Astrocyte (in vitro differentiated cells and primary cell): ENCODE measurements around the gene ODF4.

Source experiments
- EZH2 ChIP-seq: IDR thresholded peaks from 2 replicates; pipeline ENCODE4 v1.6.1; 2012; ENCODE audit warnings: mild to moderate bottlenecking, low read length, inconsistent platforms; ENCODE audit not compliant: insufficient read depth
- TF ChIP-seq, protein P1 (sequence below): IDR thresholded peaks from 2 replicates; pipeline ENCODE4 v1.5.1; 2011; ENCODE audit warnings: low read depth, mild to moderate bottlenecking, inconsistent platforms, low read length, moderate library complexity; ENCODE audit not compliant: insufficient read depth

DNA sequence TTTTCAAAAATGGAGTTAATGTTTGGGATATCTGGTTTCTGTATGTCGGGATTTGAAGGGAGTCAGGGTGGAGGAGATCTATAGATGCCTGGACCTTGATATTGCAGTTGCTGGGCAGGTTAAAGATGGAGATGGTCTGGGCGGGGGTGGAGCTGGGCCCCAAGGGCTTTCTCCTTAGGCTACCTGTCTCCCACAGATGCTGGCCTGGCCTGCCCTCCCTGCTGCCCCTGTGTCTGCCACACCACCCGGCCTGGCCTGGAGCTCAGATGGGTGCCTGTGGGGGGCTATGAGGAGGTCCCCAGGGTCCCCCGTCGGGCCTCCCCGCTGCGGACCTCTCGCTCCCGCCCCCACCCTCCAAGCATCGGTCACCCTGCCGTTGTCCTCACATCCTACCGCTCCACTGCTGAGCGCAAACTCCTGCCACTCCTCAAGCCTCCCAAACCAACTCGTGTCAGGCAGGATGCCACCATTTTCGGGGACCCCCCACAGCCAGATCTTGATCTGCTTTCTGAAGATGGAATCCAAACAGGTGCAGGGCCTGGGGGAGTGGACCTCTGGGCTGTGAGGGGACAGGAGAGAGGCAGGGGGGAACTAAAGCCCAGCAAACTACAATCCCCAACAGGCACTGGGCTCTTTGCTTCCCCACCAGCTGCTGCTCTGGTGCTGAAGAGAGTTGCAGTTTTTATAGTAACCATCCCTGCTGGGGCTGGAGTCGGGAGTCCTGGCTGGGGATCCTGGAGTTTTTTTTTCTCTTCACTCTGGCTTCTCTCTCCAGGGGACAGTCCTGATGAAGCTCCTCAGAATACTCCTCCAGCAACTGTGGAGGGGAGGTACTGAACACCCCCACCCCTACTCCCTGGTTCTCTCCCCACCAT lies 26.7 kb upstream of the ODF4 start:
- TF ChIP-seq, protein P1, sequence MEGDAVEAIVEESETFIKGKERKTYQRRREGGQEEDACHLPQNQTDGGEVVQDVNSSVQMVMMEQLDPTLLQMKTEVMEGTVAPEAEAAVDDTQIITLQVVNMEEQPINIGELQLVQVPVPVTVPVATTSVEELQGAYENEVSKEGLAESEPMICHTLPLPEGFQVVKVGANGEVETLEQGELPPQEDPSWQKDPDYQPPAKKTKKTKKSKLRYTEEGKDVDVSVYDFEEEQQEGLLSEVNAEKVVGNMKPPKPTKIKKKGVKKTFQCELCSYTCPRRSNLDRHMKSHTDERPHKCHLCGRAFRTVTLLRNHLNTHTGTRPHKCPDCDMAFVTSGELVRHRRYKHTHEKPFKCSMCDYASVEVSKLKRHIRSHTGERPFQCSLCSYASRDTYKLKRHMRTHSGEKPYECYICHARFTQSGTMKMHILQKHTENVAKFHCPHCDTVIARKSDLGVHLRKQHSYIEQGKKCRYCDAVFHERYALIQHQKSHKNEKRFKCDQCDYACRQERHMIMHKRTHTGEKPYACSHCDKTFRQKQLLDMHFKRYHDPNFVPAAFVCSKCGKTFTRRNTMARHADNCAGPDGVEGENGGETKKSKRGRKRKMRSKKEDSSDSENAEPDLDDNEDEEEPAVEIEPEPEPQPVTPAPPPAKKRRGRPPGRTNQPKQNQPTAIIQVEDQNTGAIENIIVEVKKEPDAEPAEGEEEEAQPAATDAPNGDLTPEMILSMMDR, result no peak
- TF ChIP-seq EZH2, result no peak
